Activated naive CD4-positive, alpha-beta T cell treated with Interleukin-2 at 50 U/mL for 16 hours (primary cell): Measurements from ENCODE around the gene CDK5R1.
A peak's percentile ranks its signal among the peaks of the same experiment; 100 is the strongest.

Source experiments
- DNase-seq: peaks from one replicate; pipeline ENCODE4 v3.0.0-alpha.2; 2020

CDK5R1 gene

DNA sequence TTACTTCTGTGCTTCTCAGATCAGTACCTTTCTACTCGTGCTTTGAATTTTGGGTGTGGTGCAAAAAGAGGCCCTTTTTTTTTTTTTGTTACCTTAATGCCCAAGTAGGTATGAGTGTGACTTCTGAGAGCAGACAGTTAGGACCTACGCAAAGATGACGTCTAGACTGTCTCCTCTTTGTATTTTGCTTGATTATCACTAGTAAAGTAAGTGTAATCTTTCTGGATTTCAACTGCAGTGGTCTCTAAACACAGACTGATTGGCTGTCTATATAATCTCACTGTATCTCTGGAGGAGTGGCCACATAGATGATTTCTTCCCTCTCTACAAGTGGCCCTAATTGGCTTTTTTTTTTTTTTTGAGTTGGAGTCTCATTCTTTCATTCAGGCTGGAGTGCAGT is 11.5 kb upstream of the CDK5R1 start:
- no peak for DNase-seq

- no peak for DNase-seq
Measured at GRCh38 chr17:32477220-32477619, 9.6 kb upstream of the CDK5R1 start.

DNA sequence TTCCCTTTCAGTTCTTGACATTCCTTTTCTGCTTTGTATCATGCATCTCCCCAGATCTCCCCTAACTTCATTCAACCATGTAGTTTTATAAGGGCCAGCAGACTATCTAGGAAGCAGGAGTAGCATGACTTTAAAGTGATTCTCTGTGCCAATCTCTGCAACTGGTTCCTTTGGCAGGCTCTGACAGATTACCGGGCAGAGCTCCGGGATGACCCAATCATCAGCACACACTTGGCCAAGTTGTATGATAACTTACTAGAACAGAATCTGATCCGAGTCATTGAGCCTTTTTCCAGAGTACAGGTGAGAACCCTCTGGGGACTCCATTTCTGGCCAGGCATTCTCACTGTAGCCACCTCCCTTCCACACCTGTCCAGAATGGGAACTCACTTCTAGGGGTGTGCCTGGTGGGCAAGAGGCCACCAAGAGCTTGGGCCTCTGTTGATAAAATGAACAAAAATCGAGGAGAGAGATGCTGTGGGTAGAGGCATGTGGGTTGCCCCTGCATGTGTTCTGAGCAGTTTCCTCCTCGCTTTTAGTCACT is 7.6 kb upstream of the CDK5R1 start:
- no peak for DNase-seq

DNA sequence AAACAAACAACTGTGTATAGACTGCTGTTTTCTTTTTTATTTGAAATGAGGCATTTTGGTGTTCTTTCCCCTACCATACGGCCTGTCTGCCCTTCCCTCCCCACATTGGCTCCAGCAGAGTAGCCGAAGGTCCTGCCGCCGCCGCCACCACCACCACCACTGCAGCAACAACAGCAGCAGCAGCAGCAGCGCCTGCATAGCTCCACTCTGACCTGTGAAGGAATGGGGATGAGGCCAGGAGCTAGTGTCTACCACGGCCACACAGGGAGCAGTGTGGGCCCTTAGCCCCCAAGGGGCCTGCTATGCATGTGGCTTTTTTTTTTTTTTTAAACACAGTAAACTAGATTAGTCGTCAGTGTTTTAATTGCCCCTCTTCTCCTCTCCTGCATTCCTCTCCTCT is 5.6 kb upstream of the CDK5R1 start:
- DNase-seq = no peak

DNA sequence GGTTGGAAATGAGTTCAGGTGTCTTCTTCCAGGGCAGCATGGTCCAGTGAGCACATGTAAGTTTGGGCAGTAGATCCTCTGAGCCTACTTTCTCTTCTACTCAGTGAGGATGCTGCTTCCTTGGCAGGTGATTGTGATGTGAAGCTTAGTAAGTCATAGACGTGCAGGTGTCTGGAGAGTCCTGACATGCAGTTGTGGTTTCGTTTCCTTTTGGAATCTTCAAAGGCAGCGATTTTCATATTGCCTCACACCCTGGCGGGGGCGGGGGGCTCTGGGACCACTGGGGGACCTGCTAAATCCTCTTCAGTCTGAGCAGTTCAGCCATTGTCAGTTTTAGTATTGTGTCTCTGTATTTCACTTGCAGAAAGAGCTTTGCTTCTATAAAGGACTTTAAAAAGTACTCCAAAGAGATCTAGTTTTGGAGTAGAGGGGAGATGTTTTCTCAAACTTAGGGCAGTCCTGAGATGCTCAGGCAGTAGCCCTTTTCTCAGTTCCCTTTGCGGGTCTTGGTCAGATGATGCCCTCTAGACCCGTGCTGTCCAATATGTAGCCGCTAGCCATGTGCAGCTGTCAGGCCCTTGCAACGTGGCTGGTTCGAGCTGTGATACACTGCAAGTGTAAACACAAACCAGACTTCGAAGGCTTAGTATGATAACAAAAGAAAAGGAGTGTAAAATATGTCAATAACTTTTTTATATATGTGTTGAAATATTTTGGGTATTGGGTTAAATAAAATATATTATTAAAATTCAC is 4.0 kb upstream of the CDK5R1 start:
- no peak for DNase-seq

DNA sequence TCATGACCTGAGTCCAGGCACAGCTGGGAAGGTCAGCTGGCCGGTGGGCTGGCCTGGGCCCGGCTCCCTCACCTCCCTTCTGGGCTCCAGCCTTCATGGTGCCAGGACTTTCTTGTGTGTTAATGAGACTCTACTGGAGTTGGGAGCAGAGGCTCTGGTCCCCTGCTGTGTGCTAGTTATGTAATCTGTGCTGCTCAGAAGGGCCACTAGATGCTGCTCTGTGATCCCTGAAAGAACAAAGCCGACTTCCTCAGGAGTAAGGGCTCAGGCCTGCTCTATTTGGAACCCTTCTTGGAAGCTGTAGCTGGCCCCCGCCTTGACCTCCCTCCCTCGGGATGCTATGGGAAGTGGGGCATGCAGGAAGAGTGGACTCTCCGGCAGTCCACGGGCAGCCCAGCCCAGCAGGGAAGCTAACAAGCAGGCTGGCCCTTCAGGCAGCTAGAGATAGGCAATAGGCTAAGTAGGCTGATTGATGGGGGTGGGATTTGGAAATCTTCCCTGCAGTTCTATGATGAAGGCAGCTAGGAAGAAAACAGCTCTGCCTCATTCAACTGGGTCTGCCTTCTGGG is 3.3 kb upstream of the CDK5R1 start:
- peak; percentile 37 for DNase-seq

DNA sequence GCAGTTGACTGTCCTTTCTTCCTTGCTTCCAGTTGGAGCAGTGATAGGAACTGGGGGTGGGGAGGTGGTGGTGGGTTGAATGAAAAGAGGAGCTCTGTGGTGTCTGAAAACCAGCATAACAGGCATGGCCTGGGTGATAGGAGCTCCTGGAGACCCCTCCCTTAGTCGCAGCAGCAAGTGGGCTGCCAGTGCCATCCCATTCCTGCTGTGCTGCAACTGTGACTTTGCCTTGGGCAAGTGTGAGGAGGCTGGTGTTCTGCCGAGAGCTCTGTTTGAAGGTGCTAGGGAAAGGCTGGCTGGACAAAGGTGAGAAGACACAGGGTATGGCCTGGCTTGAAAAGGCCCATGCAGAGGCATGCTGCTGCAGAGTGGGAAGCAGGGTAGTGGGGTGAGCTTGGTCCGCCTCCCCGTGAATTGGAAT is 2.7 kb upstream of the CDK5R1 start:
- no peak for DNase-seq

- no peak for DNase-seq
Measured at GRCh38 chr17:32484628-32485027, 2.2 kb upstream of the CDK5R1 start.

- no peak for DNase-seq
Measured at GRCh38 chr17:32485261-32486110, 1.3 kb upstream of the CDK5R1 start.

- peak; percentile 72 for DNase-seq
Measured at GRCh38 chr17:32486111-32486700, 587 bp upstream of the CDK5R1 start.

DNA sequence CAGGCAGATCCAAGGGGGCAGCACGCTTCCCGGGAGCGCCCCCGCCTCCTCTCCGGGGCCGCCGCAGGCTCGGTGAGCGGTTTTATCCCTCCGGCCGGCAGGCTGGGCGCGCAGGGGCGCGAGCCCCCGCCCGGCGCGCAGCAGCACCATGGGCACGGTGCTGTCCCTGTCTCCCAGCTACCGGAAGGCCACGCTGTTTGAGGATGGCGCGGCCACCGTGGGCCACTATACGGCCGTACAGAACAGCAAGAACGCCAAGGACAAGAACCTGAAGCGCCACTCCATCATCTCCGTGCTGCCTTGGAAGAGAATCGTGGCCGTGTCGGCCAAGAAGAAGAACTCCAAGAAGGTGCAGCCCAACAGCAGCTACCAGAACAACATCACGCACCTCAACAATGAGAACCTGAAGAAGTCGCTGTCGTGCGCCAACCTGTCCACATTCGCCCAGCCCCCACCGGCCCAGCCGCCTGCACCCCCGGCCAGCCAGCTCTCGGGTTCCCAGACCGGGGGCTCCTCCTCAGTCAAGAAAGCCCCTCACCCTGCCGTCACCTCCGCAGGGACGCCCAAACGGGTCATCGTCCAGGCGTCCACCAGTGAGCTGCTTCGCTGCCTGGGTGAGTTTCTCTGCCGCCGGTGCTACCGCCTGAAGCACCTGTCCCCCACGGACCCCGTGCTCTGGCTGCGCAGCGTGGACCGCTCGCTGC is 832 bp downstream of the CDK5R1 start:
- peak; percentile 30 for DNase-seq

DNA sequence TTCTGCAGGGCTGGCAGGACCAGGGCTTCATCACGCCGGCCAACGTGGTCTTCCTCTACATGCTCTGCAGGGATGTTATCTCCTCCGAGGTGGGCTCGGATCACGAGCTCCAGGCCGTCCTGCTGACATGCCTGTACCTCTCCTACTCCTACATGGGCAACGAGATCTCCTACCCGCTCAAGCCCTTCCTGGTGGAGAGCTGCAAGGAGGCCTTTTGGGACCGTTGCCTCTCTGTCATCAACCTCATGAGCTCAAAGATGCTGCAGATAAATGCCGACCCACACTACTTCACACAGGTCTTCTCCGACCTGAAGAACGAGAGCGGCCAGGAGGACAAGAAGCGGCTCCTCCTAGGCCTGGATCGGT is 1.4 kb downstream of the CDK5R1 start:
- DNase-seq = no peak

DNA sequence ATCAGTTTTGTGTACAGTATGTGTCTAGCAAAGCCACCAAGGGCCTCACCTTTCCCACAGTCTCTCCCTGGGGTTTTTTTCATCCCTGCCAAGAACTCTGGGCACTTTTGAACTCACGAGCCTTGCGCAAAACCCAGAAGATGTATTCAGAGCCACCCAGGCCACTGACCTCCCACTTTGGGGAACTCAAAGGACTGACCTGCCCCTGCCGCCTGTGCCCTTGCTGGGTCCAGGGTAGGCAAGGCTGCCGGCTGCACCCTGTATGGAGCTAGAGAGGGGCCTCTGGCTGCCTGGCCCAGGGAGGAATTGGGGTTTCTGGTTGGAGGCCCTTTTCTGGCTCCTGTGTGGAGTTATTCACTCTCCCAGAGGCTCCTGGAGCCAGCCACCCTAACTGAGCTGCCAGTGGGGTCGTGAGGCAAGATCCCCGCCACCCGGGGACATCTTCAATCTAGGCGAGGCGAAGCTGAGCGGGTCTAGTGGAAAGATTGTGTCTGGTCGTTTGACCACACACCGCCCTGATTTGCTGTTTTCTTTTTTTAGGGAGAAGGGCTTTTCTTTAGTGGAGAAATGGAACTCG is 1.9 kb downstream of the CDK5R1 start:
- DNase-seq = no peak

GRCh38 chr17:32489320-32490100 is 2.7 kb downstream of the CDK5R1 start:
- DNase-seq = no peak

DNA sequence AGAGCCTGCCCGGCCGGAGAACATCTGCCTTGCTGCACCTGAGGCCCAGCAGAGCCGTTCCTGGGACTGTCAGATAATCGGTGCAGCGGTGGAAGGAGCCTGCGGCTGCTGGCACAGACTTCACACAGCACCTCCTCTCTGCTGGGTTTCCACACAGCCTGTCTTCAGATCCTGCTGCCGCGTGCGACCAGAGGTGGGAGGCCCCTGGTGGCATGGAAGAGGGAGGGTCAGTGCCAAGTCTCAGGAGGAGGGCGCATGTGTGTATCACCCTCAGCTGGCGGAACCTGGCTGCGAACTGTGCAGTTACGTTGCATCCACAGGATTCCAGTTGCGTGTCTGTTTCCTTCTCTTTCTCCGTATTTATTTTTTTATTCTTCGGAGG is 3.3 kb downstream of the CDK5R1 start:
- no peak for DNase-seq

DNA sequence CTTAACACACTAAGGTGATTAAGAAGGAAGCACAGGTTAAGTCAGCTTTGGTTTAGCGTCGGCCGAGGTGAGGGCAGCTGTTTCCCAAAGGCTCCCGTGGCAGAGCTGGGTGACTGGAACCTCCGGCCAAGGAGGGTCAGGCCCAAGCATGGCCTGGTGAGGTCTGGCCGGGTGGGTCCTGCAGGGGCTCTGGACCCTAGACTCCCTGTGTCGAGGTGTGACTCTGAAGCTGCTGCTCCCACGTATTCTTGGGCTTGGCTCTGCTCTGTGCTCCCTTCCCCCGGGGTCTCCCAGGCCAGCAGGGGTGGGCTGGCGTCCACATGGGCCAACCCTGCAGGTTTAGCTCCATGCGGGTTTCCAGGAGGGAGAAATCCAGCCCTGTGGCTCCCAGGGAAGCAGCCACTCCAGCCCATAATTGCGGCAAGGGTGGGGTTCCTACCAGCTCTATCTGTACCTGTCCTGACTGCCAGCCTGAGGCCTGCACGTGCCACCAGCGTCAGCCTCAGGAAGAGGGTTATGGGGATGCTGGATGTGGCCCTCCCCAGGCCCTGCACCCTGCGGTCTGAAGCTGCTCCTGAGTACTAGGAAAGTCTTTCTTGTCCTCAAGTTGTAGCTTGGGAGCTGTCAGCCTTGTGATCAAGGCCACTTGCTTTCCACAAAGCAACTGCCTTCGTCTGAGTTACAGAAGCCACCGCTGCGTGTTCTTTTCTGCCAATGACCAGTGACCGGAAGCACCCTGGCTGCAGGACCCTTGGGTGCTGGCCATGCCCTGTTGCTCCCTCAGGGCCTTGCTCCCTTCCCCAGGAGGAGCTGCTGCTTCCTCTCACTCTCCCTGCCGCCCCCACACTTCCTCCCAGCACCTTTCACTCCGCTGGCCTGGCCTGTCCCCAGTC is 4.8 kb downstream of the CDK5R1 start:
- peak; percentile 36 for DNase-seq

GRCh38 chr17:32492264-32492589 is 5.4 kb downstream of the CDK5R1 start:
- DNase-seq = no peak

DNA sequence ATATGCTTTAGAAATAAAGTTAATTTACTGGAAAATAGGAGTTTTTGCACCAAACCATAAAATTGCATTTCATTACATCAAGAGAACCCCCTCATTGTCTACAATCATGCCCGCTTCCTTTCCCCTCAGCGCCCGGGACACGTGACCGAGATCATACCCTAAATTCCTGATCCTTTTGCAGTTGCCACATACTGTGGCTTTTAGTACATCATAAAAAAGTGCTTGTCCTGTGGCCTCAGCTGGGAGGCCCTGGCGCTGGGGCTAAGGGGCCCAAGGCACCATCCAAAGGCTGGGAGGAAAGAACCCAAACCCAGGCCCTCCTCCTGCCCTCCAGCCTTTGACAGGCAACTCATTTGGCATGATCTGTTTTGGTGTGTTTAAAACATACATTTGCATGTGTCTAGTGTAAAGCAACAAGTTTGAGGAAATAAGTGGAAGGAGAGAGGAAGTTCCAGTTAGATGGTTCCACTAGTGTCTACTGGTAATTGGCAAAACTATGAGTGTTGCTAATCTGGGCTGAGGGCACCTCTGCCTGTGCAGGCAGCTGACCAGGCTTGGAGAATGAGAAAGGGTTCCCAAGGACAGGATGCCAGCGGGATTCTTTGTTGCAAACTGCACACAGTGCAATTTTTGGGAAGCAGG is 6.0 kb downstream of the CDK5R1 start:
- DNase-seq = no peak

DNA sequence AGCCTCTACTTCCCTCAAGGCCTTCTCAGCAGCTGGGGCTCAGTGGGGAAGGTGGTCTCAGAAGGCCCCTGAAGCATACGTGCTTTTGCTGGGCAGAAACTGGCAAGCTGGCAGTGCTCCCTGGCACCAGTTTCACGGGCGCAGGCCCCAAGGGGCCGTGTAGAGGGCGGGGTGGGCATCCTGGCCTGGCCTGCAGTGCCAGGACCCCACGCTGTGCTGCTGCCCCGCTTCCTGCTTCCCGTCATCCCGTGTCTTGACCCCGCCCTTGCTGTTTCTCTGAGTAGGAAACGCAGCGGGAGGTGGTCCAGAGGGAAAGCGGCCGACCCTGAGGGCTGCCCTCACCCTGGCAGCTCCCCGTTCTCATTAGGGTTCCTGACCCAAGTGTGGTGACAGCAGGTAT is 6.8 kb downstream of the CDK5R1 start:
- no peak for DNase-seq

GRCh38 chr17:32493976-32494513 is 7.3 kb downstream of the CDK5R1 start:
- DNase-seq = no peak
